HepG2 (cell line): Measurements from ENCODE around the gene CHST6. TPM values are rescaled to one million over a fixed set of nuclear protein-coding genes. Genes with fewer than 3 reads are reported as not detected.
A peak's percentile ranks its signal among the peaks of the same experiment; 100 is the strongest.

Source experiments
- AFF4 ChIP-seq: sonication (generic); formaldehyde crosslinking; IDR thresholded peaks from 2 replicates; pipeline ENCODE4 v1.4.0; 2020; ENCODE audit warnings: missing genetic modification reagents
- DBP ChIP-seq: sonication (generic); formaldehyde crosslinking; IDR thresholded peaks from 2 replicates; pipeline ENCODE4 v1.4.0; 2020; ENCODE audit warnings: missing genetic modification reagents; ENCODE audit errors: not compliant biosample characterization
- EEA1 ChIP-seq: sonication (generic); formaldehyde crosslinking; IDR thresholded peaks from 2 replicates; pipeline ENCODE4 v1.5.1; 2020; ENCODE audit warnings: mild to moderate bottlenecking, missing genetic modification reagents, borderline replicate concordance
- FIP1L1 ChIP-seq: fragments of 200-400 bp; formaldehyde crosslinking; IDR thresholded peaks from 2 replicates; pipeline ENCODE4 v1.6.1; 2018; ENCODE audit warnings: low read depth, mild to moderate bottlenecking, low read length, moderate library complexity, borderline replicate concordance; ENCODE audit not compliant: insufficient read depth
- HNF4G ChIP-seq, 2 experiments: sonication (generic) in 1 of 2; formaldehyde crosslinking in 1 of 2; IDR thresholded peaks; 2 replicates each; pipeline versions ENCODE4 v1.4.0 to v1.6.1; 2011 to 2020; ENCODE audit warnings: borderline replicate concordance in 2 of 2, low read depth in 2 of 2, mild to moderate bottlenecking in 2 of 2, low read length in 1 of 2, missing genetic modification reagents in 1 of 2, moderate library complexity in 1 of 2
- IKZF5 ChIP-seq: IDR thresholded peaks from 2 replicates; pipeline ENCODE4 v1.6.1; 2018; ENCODE audit warnings: missing genetic modification reagents, mild to moderate bottlenecking, missing compliant biosample characterization
- IRF2 ChIP-seq: IDR thresholded peaks from 2 replicates; pipeline ENCODE4 v1.6.1; 2018; ENCODE audit warnings: missing genetic modification reagents, missing compliant biosample characterization
- LCORL ChIP-seq, 2 experiments: fragments of 450-650 bp in 1 of 2; sonication (generic) in 1 of 2; formaldehyde crosslinking in 1 of 2; IDR thresholded peaks; 2 replicates each; pipeline versions ENCODE4 v1.5.0 to v1.6.1; 2017 to 2020; ENCODE audit warnings: antibody characterized with exemption in 1 of 2, missing genetic modification reagents in 1 of 2
- MBNL3 ChIP-seq: fragments of 250-450 bp; sonication (Bioruptor Pico); conservative IDR thresholded peaks from 2 replicates; pipeline ENCODE4 v1.8.0; 2022; ENCODE audit warnings: mild to moderate bottlenecking, inconsistent platforms
- NCOA1 ChIP-seq: sonication (generic); formaldehyde crosslinking; IDR thresholded peaks from 2 replicates; pipeline ENCODE4 v1.9.0; 2021; ENCODE audit warnings: missing genetic modification reagents
- NR2C2 ChIP-seq: sonication (generic); formaldehyde crosslinking; IDR thresholded peaks from 2 replicates; pipeline ENCODE4 v1.4.0; 2020; ENCODE audit warnings: missing genetic modification reagents, mild to moderate bottlenecking, moderate library complexity, borderline replicate concordance
- SKI ChIP-seq: fragments of 450-650 bp; IDR thresholded peaks from one replicate; pipeline ENCODE4 v1.6.1; 2018; ENCODE audit warnings: mild to moderate bottlenecking; ENCODE audit not compliant: partially characterized antibody
- UBTF ChIP-seq: sonication (generic); formaldehyde crosslinking; IDR thresholded peaks from 2 replicates; pipeline ENCODE4 v1.4.0; 2020; ENCODE audit warnings: mild to moderate bottlenecking, missing genetic modification reagents
- ZFP41 ChIP-seq: sonication (generic); formaldehyde crosslinking; IDR thresholded peaks from 2 replicates; pipeline ENCODE4 v1.4.0; 2020; ENCODE audit warnings: mild to moderate bottlenecking, missing genetic modification reagents, borderline replicate concordance
- ZNF34 ChIP-seq: sonication (generic); formaldehyde crosslinking; IDR thresholded peaks from 2 replicates; pipeline ENCODE4 v1.4.0; 2020; ENCODE audit warnings: mild to moderate bottlenecking, missing genetic modification reagents, borderline replicate concordance
- ZNF770 ChIP-seq: sonication (generic); formaldehyde crosslinking; IDR thresholded peaks from 2 replicates; pipeline ENCODE4 v1.5.0; 2020; ENCODE audit warnings: mild to moderate bottlenecking, missing genetic modification reagents
- ZNF788 ChIP-seq: sonication (generic); formaldehyde crosslinking; IDR thresholded peaks from 2 replicates; pipeline ENCODE4 v1.5.0; 2020; ENCODE audit warnings: mild to moderate bottlenecking, missing genetic modification reagents, borderline replicate concordance
- polyA plus RNA-seq, 8 experiments: library from polyadenylated mRNA; depleted of rRNA in 3 of 8; stranded (reverse) in 7 of 8; unstranded in 1 of 8; fragments of >200 nt; fragmentation: Illumina TruSeq in 4 of 8; extraction: Trizol in 4 of 8; gene quantifications; 2 replicates each; pipeline versions ENCODE4 v1.2.1 to v1.2.3, GENCODE V29; 2011 to 2016; ENCODE audit warnings: low read depth in 4 of 8, missing spikeins in 1 of 8, mixed read lengths in 1 of 8; ENCODE audit not compliant: insufficient read depth in 1 of 8
- total RNA-seq, 5 experiments: library from RNA; depleted of rRNA; stranded (reverse); fragments of >200 nt; fragmentation: Illumina TruSeq; extraction: Trizol; gene quantifications; 2 replicates each; pipeline ENCODE4 v1.2.3, GENCODE V29; 2016; ENCODE audit warnings: low read depth in 1 of 5

The CHST6 gene
- total and polyA plus RNA-seq, 2 of the 13 experiments (the other 11 are each of a cell fraction or from before 2014, with no cell fraction given) = 0.18 to 0.91 TPM

GRCh38 chr16:75506574-75506973 is 11.3 kb upstream of the CHST6 start (continued):
- TF ChIP-seq ZNF34 (CRISPR knock-in tag) (no peak), LCORL (IDR thresholded peaks at IDR 0.05) (no peak), LCORL (CRISPR knock-in tag; IDR thresholded peaks at IDR 0.05) (no peak), ZFP41 (no peak), NR2C2 (CRISPR knock-in tag) (no peak), EEA1 (CRISPR knock-in tag) (no peak), NCOA1 (CRISPR knock-in tag) (no peak), UBTF (CRISPR knock-in tag) (no peak), MBNL3 (CRISPR knock-in tag) (no peak), IKZF5 (CRISPR knock-in tag) (no peak), IRF2 (CRISPR knock-in tag) (no peak), FIP1L1 (no peak), SKI (no peak), DBP (CRISPR knock-in tag) (no peak), ZNF770 (CRISPR knock-in tag) (no peak), ZNF788 (CRISPR knock-in tag) (peak; percentile 34; the same call in 1 of the 2 replicates), HNF4G (IDR thresholded peaks at IDR 0.05; ENCODE audit: borderline replicate concordance, low read depth, low read length) (no peak), HNF4G (CRISPR knock-in tag; IDR thresholded peaks at IDR 0.05; ENCODE audit: borderline replicate concordance, low read depth) (no peak), AFF4 (no peak)
